ENCODE results near the gene CARD9.

CARD9 gene

GRCh38 chr9:136336881-136337280, 36.6 kb downstream of the CARD9 start:
- no peak for DNase-seq (ENCODE audit: low read depth in 1 of 2, low spot score in 1 of 2)

- no peak for DNase-seq (ENCODE audit: low read depth in 1 of 2, low spot score in 1 of 2)
Observed at GRCh38 chr9:136336156-136336870, 37.2 kb downstream of the CARD9 start.

- DNase-seq (ENCODE audit: low read depth in 1 of 2, low spot score in 1 of 2) = no peak
Observed at GRCh38 chr9:136335296-136336155, 37.9 kb downstream of the CARD9 start.

GRCh38 chr9:136334541-136334940, 38.9 kb downstream of the CARD9 start:
- DNase-seq (ENCODE audit: low read depth in 1 of 2, low spot score in 1 of 2) = no peak

- no peak for DNase-seq (ENCODE audit: low read depth in 1 of 2, low spot score in 1 of 2)
Observed at GRCh38 chr9:136333486-136333885, 40.0 kb downstream of the CARD9 start.

- no peak for DNase-seq (ENCODE audit: low read depth in 1 of 2, low spot score in 1 of 2)
Observed at GRCh38 chr9:136333045-136333444, 40.4 kb downstream of the CARD9 start.

- no peak for DNase-seq (ENCODE audit: low read depth in 1 of 2, low spot score in 1 of 2)
Observed at GRCh38 chr9:136332482-136332983, 40.9 kb downstream of the CARD9 start.

GRCh38 chr9:136331556-136332481, 41.6 kb downstream of the CARD9 start:
- DNase-seq (ENCODE audit: low read depth in 1 of 2, low spot score in 1 of 2) = no peak

GRCh38 chr9:136331030-136331429, 42.4 kb downstream of the CARD9 start:
- DNase-seq (ENCODE audit: low read depth in 1 of 2, low spot score in 1 of 2) = no peak

GRCh38 chr9:136330406-136330990, 43.0 kb downstream of the CARD9 start:
- no peak for DNase-seq (ENCODE audit: low read depth in 1 of 2, low spot score in 1 of 2)

- DNase-seq (ENCODE audit: low read depth in 1 of 2, low spot score in 1 of 2) = no peak
Observed at GRCh38 chr9:136329636-136330405, 43.6 kb downstream of the CARD9 start.

- DNase-seq (ENCODE audit: low read depth in 1 of 2, low spot score in 1 of 2) = no peak
Observed at GRCh38 chr9:136329211-136329627, 44.2 kb downstream of the CARD9 start.

- DNase-seq (ENCODE audit: low read depth in 1 of 2, low spot score in 1 of 2) = no peak
Observed at GRCh38 chr9:136328622-136329041, 44.8 kb downstream of the CARD9 start.

- DNase-seq (ENCODE audit: low read depth in 1 of 2, low spot score in 1 of 2) = no peak
Observed at GRCh38 chr9:136328011-136328621, 45.4 kb downstream of the CARD9 start.

- no peak for DNase-seq (ENCODE audit: low read depth in 1 of 2, low spot score in 1 of 2)
Observed at GRCh38 chr9:136327304-136327974, 46.0 kb downstream of the CARD9 start, which contains the start of gene GPSM1. Gene GPSM1, plus strand, starts transcription at chr9:136327539. Its CDS starts 157 bp downstream, at chr9:136327696.

- DNase-seq (ENCODE audit: low read depth in 1 of 2, low spot score in 1 of 2) = no peak
Observed at GRCh38 chr9:136326761-136327303, 46.6 kb downstream of the CARD9 start.

GRCh38 chr9:136326061-136326760, 47.3 kb downstream of the CARD9 start:
- DNase-seq (ENCODE audit: low read depth in 1 of 2, low spot score in 1 of 2) = no peak

GRCh38 chr9:136325358-136325757, 48.1 kb downstream of the CARD9 start:
- DNase-seq (ENCODE audit: low read depth in 1 of 2, low spot score in 1 of 2) = no peak
